ENCODE measurements around the gene ZNF239. TPM values are rescaled to one million over a fixed set of nuclear protein-coding genes. Genes with fewer than 3 reads are reported as not detected.
"Not testable (repeated sequence)": the region's sequence is repeated elsewhere in the genome, so short reads cannot be mapped to it uniquely, and the experiment has no call there.

ZNF239 gene
- total RNA-seq, 2 donors from 2014 or later = 0.41 to 1.8 TPM

- ATAC-seq (no peak), DNase-seq (ENCODE audit: low spot score in 2 of 2) (no peak)
- H3K27ac Mint-ChIP-seq = no peak overlapping the region
- H3K9me3 Mint-ChIP-seq = peaks cover 3 to 19% of the 10 kb centered on the region in 2 donors
- H3K36me3 Mint-ChIP-seq = peaks cover 15 to 24% of the 10 kb centered on the region in 2 donors
Measured at GRCh38 chr10:43591303-43591904, 17.0 kb upstream of the ZNF239 start.

GRCh38 chr10:43586730-43587115 is 12.3 kb upstream of the ZNF239 start:
- not testable (repeated sequence) for H3K27ac Mint-ChIP-seq; ATAC-seq; H3K36me3 Mint-ChIP-seq; DNase-seq (ENCODE audit: low spot score in 2 of 2); H3K9me3 Mint-ChIP-seq

GRCh38 chr10:43585981-43586729 is 11.7 kb upstream of the ZNF239 start:
- no peak for ATAC-seq
- no peak for DNase-seq (ENCODE audit: low spot score in 2 of 2)
- peaks cover 0 to under 1% of the 10 kb centered on the region in 2 donors for H3K36me3 Mint-ChIP-seq
- no peak overlapping the region for H3K27ac Mint-ChIP-seq
- H3K9me3 Mint-ChIP-seq = peaks cover 0 to 5% of the 10 kb centered on the region in 2 donors

- H3K9me3 Mint-ChIP-seq = peaks cover 0 to 10% of the 10 kb centered on the region in 2 donors
- H3K36me3 Mint-ChIP-seq = no peaks in the 10 kb centered on the region
- no peak for DNase-seq (ENCODE audit: low spot score in 2 of 2)
- ATAC-seq = no peak
- H3K27ac Mint-ChIP-seq = no peak overlapping the region
Measured at GRCh38 chr10:43585046-43585445, 10.6 kb upstream of the ZNF239 start.

- no peak for ATAC-seq
- Mint-ChIP-seq H3K36me3 (no peaks in the 10 kb centered on the region), H3K9me3 (peaks cover 0 to 10% of the 10 kb centered on the region in 2 donors), H3K27ac (no peak overlapping the region)
- no peak for DNase-seq (ENCODE audit: low spot score in 2 of 2)
Measured at GRCh38 chr10:43584051-43584450, 9.6 kb upstream of the ZNF239 start.

- ATAC-seq (peak; percentile 21 to 46), DNase-seq (ENCODE audit: low spot score in 2 of 2) (no peak)
- Mint-ChIP-seq H3K36me3 (peaks cover 19 to 57% of the 10 kb centered on the region in 2 donors), H3K27ac (no peak overlapping the region), H3K9me3 (peaks cover 19 to 41% of the 10 kb centered on the region in 2 donors)
Measured at GRCh38 chr10:43576580-43576979, 2.2 kb upstream of the ZNF239 start.

- no peak for ATAC-seq
- peaks cover 19 to 41% of the 10 kb centered on the region in 2 donors for H3K9me3 Mint-ChIP-seq
- peak overlapping the region in 1 of 2 donors; percentile 49 for H3K27ac Mint-ChIP-seq
- H3K36me3 Mint-ChIP-seq = peaks cover 19 to 57% of the 10 kb centered on the region in 2 donors
- no peak for DNase-seq (ENCODE audit: low spot score in 2 of 2)
Measured at GRCh38 chr10:43576062-43576461, 1.6 kb upstream of the ZNF239 start.

GRCh38 chr10:43574906-43575305 is 490 bp upstream of the ZNF239 start:
- Mint-ChIP-seq H3K27ac (peak overlapping the region; percentile 37 to 71), H3K9me3 (peaks cover 23 to 37% of the 10 kb centered on the region in 2 donors), H3K36me3 (peaks cover 26 to 63% of the 10 kb centered on the region in 2 donors)
- ATAC-seq (no peak), DNase-seq (ENCODE audit: low spot score in 2 of 2) (no peak)

GRCh38 chr10:43573250-43574000 is 991 bp downstream of the ZNF239 start:
- DNase-seq (ENCODE audit: low spot score in 2 of 2) (no peak), ATAC-seq (no peak)
- Mint-ChIP-seq H3K36me3 (peaks cover 26 to 63% of the 10 kb centered on the region in 2 donors), H3K9me3 (peaks cover 23 to 34% of the 10 kb centered on the region in 2 donors), H3K27ac (no peak overlapping the region)

GRCh38 chr10:43570971-43571370 is 3.4 kb downstream of the ZNF239 start:
- DNase-seq (ENCODE audit: low spot score in 2 of 2) = no peak
- Mint-ChIP-seq H3K9me3 (peaks cover 13 to 22% of the 10 kb centered on the region in 2 donors), H3K27ac (peak overlapping the region in 1 of 2 donors; percentile 19), H3K36me3 (peaks cover 24 to 46% of the 10 kb centered on the region in 2 donors)
- ATAC-seq = no peak

GRCh38 chr10:43569681-43570080 is 4.7 kb downstream of the ZNF239 start:
- DNase-seq (ENCODE audit: low spot score in 2 of 2) (no peak), ATAC-seq (no peak)
- peaks cover 11 to 38% of the 10 kb centered on the region in 2 donors for H3K36me3 Mint-ChIP-seq

GRCh38 chr10:43557214-43557613 is 17.2 kb downstream of the ZNF239 start:
- DNase-seq (ENCODE audit: low spot score in 2 of 2) (no peak), ATAC-seq (no peak)
- Mint-ChIP-seq H3K27ac (no peak overlapping the region), H3K36me3 (peaks cover 76 to 84% of the 10 kb centered on the region in 2 donors), H3K9me3 (peaks cover 45 to 47% of the 10 kb centered on the region in 2 donors)

More at GRCh38 chr10:43569681-43570080, 4.7 kb downstream of the ZNF239 start:
- Mint-ChIP-seq H3K9me3 (peaks cover 2 to 14% of the 10 kb centered on the region in 2 donors), H3K27ac (no peak overlapping the region)

- ATAC-seq, H3K36me3 Mint-ChIP-seq: not testable (repeated sequence)
Measured at GRCh38 chr10:43543746-43544145, 30.7 kb downstream of the ZNF239 start.

GRCh38 chr10:43524434-43525247 is 49.8 kb downstream of the ZNF239 start:
- no peak for DNase-seq (ENCODE audit: low spot score in 2 of 2)
- Mint-ChIP-seq H3K9me3 (peaks cover 46 to 53% of the 10 kb centered on the region in 2 donors), H3K36me3 (peaks cover 38 to 62% of the 10 kb centered on the region in 2 donors)

More at GRCh38 chr10:43543746-43544145, 30.7 kb downstream of the ZNF239 start:
- H3K9me3 Mint-ChIP-seq = peaks cover 7 to 11% of the 10 kb centered on the region in 2 donors
- DNase-seq (ENCODE audit: low spot score in 2 of 2); H3K27ac Mint-ChIP-seq: not testable (repeated sequence)

More at GRCh38 chr10:43524434-43525247, 49.8 kb downstream of the ZNF239 start:
- no peak overlapping the region for H3K27ac Mint-ChIP-seq
- no peak for ATAC-seq

Measured in activated naive CD4-positive, alpha-beta T cell treated with anti-CD3 and anti-CD28 coated beads, Interleukin-2, amount 50 U/mL, for 72 hours (primary cell).